BJ (cell line): Measurements from ENCODE around the gene IL4I1. TPM values are rescaled to one million over a fixed set of nuclear protein-coding genes. Genes with fewer than 3 reads are reported as not detected.

Experiments used
- CTCF ChIA-PET: fragments of 350-600 bp; formaldehyde crosslinking; extraction: SDS; loops from one replicate; lab custom pipeline; 2021; ENCODE audit warnings: antibody characterized with exemption, inconsistent platforms; lab: Yijun Ruan, JAX
- POLR2A ChIA-PET: fragments of 300-600 bp; sonication (Branson Sonifier 250); formaldehyde crosslinking; extraction: SDS; loops from one replicate; lab custom pipeline; 2021; ENCODE audit warnings: antibody characterized with exemption; lab: Charles Lee
- DNase-seq: peaks from one replicate; pipeline ENCODE4 v3.0.0-alpha.2; 2011; ENCODE audit warnings: low read depth
- H3K27me3 ChIP-seq: 2 replicates; pipeline ENCODE4 v1.6.0; 2011; ENCODE audit warnings: low read length; ENCODE audit not compliant: control insufficient read depth, insufficient read depth
- H3K36me3 ChIP-seq: 2 replicates; pipeline ENCODE4 v1.5.1; 2011; ENCODE audit warnings: low read length; ENCODE audit not compliant: control insufficient read depth, insufficient read depth
- H3K4me3 ChIP-seq: 2 replicates; pipeline ENCODE4 v1.5.1; 2011; ENCODE audit warnings: low read depth, mild to moderate bottlenecking, control low read depth, low read length
- CTCF ChIP-seq: IDR thresholded peaks from 2 replicates; pipeline ENCODE4 v1.5.1; 2011; ENCODE audit warnings: low read depth, mild to moderate bottlenecking, control low read depth, inconsistent platforms, low read length, moderate library complexity; ENCODE audit not compliant: insufficient read depth
- polyA plus RNA-seq: library from polyadenylated mRNA; depleted of rRNA; stranded (reverse); fragments of >200 nt; gene quantifications from 2 replicates; pipeline ENCODE4 v1.2.3, GENCODE V29; 2011

The IL4I1 gene
- polyA plus RNA-seq, 1 experiment, result 0.12 TPM

- no peak overlapping the region for H3K4me3 ChIP-seq
- H3K36me3 ChIP-seq, result peaks cover 14% of the 10 kb centered on the region
- no peaks in the 10 kb centered on the region for H3K27me3 ChIP-seq
- TF ChIP-seq CTCF, result no peak
- ChIA-PET POLR2A (no interaction called here), CTCF (no interaction called here)
- no peak for DNase-seq
These were observed 21.4 kb upstream of the IL4I1 start for GRCh38 chr19:49918089-49918488.

GRCh38 chr19:49916839-49917733 lies 20.4 kb upstream of the IL4I1 start:
- POLR2A ChIA-PET, result no interaction called here
- TF ChIP-seq CTCF, result no peak
- DNase-seq, result no peak
- H3K27me3 ChIP-seq, result no peaks in the 10 kb centered on the region
- H3K4me3 ChIP-seq, result no peak overlapping the region
- H3K36me3 ChIP-seq, result peaks cover 16% of the 10 kb centered on the region
- CTCF ChIA-PET, result no interaction called here

GRCh38 chr19:49915271-49915670 lies 18.6 kb upstream of the IL4I1 start:
- peaks cover 15% of the 10 kb centered on the region for H3K36me3 ChIP-seq
- TF ChIP-seq CTCF, result 0 out of 2 replicates have a peak, but pooled peaks have one; percentile 4
- no peak for DNase-seq
- CTCF ChIA-PET, result interaction anchor here (1.5 kb wide), 1 partner anchor 10 kb away, joined by 4 read pairs; no protein-coding TSS in a partner anchor
- no peaks in the 10 kb centered on the region for H3K27me3 ChIP-seq
- H3K4me3 ChIP-seq, result no peak overlapping the region
- POLR2A ChIA-PET, result no interaction called here

- DNase-seq, result no peak
- no peak for TF ChIP-seq CTCF
- peaks cover 21% of the 10 kb centered on the region for H3K36me3 ChIP-seq
- H3K27me3 ChIP-seq, result no peaks in the 10 kb centered on the region
- ChIA-PET CTCF (interaction anchor here (1.5 kb wide), 1 partner anchor 9 kb away, joined by 4 read pairs; no protein-coding TSS in a partner anchor), POLR2A (no interaction called here)
- H3K4me3 ChIP-seq, result no peak overlapping the region
These were observed 17.0 kb upstream of the IL4I1 start for GRCh38 chr19:49913720-49914119.

GRCh38 chr19:49912965-49913685 lies 16.4 kb upstream of the IL4I1 start:
- H3K4me3 ChIP-seq, result no peak overlapping the region
- H3K27me3 ChIP-seq, result no peaks in the 10 kb centered on the region
- TF ChIP-seq CTCF, result no peak
- no peak for DNase-seq
- CTCF ChIA-PET, result no interaction called here
- peaks cover 22% of the 10 kb centered on the region for H3K36me3 ChIP-seq
- POLR2A ChIA-PET, result no interaction called here
